ENCODE measurements around the gene MAP1LC3B. TPM values are rescaled to one million over a fixed set of nuclear protein-coding genes. Genes with fewer than 3 reads are reported as not detected.
"Not testable (repeated sequence)": the region's sequence is repeated elsewhere in the genome, so short reads cannot be mapped to it uniquely, and the experiment has no call there.

The MAP1LC3B gene
- total RNA-seq, 1 donor from 2014 or later: 136 TPM

DNA sequence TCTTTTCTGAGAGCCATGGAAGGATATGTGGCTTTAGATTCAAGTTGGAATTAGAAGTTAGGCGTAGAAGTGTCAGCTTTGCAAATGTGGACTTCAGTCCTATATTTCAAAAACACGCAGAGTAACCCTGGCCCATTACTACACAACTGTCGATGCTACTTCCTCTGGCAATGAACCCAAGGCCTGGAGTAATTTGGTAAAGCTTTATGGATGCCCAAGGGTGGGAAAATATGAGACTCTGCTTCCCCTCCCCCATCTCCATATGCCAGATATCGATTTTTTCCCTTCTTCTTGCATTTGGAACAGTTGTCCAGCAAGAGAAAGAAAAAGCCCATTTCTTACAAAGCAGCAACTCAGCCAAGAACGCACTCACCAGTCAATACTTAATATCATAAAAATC, 2.9 kb upstream of the MAP1LC3B start:
- no peak overlapping the region for H3K4me3 ChIP-seq (ENCODE audit: low read depth, low read length)
- no peak for DNase-seq (ENCODE audit: low read depth)
- H3K36me3 ChIP-seq (ENCODE audit: control insufficient read depth, insufficient read depth, low read length): no peaks in the 10 kb centered on the region
- TF ChIP-seq, protein P1, sequence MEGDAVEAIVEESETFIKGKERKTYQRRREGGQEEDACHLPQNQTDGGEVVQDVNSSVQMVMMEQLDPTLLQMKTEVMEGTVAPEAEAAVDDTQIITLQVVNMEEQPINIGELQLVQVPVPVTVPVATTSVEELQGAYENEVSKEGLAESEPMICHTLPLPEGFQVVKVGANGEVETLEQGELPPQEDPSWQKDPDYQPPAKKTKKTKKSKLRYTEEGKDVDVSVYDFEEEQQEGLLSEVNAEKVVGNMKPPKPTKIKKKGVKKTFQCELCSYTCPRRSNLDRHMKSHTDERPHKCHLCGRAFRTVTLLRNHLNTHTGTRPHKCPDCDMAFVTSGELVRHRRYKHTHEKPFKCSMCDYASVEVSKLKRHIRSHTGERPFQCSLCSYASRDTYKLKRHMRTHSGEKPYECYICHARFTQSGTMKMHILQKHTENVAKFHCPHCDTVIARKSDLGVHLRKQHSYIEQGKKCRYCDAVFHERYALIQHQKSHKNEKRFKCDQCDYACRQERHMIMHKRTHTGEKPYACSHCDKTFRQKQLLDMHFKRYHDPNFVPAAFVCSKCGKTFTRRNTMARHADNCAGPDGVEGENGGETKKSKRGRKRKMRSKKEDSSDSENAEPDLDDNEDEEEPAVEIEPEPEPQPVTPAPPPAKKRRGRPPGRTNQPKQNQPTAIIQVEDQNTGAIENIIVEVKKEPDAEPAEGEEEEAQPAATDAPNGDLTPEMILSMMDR (IDR thresholded peaks at IDR 0.05; ENCODE audit: insufficient read depth, low read length, poor library complexity, severe bottlenecking): no peak
- H3K27me3 ChIP-seq (ENCODE audit: control insufficient read depth, insufficient read depth, low read length): no peaks in the 10 kb centered on the region

DNA sequence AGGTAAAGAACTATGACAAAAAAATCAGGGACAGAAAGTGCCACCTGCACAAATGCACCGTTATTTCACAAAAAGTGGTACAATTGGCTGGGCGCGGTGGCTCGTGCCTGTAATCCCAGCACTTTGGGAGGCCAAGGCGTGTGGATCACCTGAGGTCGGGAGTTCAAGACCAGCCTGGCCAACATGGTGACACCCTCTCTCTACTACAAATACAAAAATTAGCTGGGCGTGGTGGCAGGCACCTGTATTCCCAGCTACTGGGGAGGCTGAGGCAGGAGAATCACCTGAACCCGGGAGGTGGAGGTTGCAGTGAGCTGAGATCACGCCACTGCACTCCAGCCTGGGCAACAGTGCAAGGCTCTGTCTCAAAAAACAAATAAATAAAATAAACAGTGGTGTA, 2.2 kb upstream of the MAP1LC3B start:
- not testable (repeated sequence) for DNase-seq (ENCODE audit: low read depth); H3K27me3 ChIP-seq (ENCODE audit: control insufficient read depth, insufficient read depth, low read length); H3K4me3 ChIP-seq (ENCODE audit: low read depth, low read length); H3K36me3 ChIP-seq (ENCODE audit: control insufficient read depth, insufficient read depth, low read length)

DNA sequence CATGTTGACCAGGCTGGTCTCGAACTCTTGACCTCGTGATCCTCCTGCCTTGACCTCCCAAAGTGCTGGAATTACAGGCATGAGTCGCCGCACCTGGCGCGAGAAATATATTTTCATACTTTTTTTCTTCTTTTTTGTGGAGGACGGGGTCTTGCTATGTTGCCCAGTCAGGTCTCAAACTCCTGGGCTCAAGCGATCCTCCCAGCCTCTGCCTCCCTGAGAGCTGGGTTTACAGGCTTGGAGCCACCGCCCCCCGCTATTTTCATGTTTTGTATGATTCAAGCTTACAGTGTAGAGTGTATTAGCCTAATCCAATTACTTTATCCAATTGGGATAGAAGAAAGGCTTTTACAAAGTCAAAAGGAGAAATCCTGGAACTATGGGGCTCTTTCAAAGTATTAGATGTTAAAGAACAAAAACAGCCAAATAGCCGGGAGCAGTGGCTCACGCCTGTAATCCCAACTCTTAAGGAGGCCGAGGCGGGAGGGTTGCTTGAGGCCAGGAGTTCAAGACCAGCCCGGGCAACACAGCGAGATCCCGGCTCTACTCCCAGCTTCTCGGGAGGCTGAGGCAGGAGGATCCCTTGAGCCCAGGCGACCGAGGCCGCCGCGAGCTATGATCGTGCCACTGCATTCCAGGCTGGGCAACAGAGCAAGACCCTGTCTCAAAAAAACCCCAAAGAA, 1.4 kb upstream of the MAP1LC3B start:
- Histone ChIP-seq H3K4me3 (ENCODE audit: low read depth, low read length) (no peak overlapping the region), H3K27me3 (ENCODE audit: control insufficient read depth, insufficient read depth, low read length) (no peaks in the 10 kb centered on the region), H3K36me3 (ENCODE audit: control insufficient read depth, insufficient read depth, low read length) (no peaks in the 10 kb centered on the region)
- no peak for DNase-seq (ENCODE audit: low read depth)
- TF ChIP-seq, protein P1 (IDR thresholded peaks at IDR 0.05; ENCODE audit: insufficient read depth, low read length, poor library complexity, severe bottlenecking): no peak

DNA sequence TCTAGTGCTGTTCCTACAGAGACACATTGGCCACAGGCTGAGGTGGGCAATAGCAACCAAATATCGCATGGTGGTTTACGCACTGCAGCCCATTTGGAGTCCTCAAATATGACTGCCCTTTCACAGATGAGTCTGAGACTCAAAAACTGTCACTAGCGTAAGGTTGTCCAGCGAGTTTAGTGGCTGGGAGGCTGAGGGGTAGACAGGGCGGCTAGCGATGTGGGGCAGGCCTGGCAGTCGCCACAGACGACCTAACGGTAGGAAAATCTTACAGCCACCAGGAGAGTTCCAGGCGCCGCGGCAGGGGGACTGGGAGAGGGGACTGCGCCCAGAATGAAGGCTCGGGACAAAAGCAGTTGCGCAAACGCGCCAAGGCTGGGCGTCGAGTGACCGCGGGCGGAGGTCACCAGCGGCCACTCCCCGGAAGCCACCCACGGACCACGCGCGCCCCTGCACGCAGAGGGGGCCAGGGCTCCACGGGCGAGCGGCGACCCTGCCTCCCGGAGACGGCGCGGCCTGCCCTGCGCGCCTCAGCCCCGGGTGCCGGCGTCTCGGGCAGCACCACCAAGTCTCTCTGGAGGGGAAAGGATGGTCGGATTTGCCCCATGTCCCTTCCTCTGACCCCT, 699 bp upstream of the MAP1LC3B start:
- Histone ChIP-seq H3K36me3 (ENCODE audit: control insufficient read depth, insufficient read depth, low read length) (no peaks in the 10 kb centered on the region), H3K4me3 (ENCODE audit: low read depth, low read length) (peak overlapping the region; percentile 76), H3K27me3 (ENCODE audit: control insufficient read depth, insufficient read depth, low read length) (no peaks in the 10 kb centered on the region)
- no peak for DNase-seq (ENCODE audit: low read depth)
- TF ChIP-seq, protein P1 (IDR thresholded peaks at IDR 0.05; ENCODE audit: insufficient read depth, low read length, poor library complexity, severe bottlenecking): no peak

DNA sequence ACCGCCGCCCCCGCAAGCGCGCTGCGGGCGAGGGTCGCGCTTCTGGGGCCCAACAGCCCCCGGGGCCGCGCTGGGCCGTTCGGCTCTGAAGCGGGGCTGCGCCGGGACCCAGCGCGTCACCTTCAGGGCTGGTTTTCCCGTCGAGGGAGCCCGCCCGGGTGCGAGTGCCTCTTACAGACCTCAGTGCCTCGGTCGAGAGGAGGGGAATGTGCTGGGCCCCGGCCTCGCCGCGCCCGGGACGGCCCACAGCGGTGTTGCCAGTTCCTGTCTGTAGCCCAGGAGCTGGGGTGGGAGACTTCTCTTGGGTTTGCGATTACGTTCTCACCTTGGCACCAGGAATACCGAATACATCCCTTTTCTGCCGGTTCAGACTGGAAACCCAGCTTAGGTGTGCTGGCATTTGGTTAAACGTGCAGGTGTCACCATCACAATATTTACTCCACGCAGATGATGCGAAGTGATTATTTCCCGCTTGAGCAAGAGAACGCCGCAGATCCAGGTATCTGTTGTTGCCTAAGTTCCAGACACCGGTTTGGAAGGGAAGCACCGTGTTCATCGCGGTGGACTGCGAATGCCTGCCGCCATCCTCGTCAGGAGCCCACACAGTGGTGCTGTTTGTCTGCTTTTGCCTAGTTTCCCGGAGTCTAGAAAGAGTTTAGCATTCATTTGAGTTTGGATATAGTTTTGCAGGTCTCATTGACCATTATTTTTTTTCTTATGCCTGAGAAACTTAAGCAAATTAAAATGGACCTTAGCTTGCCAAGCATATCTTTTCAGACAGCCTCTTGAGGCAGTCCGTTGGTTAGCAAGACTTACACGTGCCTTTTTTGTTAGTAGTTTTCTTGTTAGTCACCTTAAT, 914 bp downstream of the MAP1LC3B start:
- TF ChIP-seq, protein P1 (IDR thresholded peaks at IDR 0.05; ENCODE audit: insufficient read depth, low read length, poor library complexity, severe bottlenecking): peak; percentile 10
- Histone ChIP-seq H3K4me3 (ENCODE audit: low read depth, low read length) (peak overlapping the region; percentile 88), H3K27me3 (ENCODE audit: control insufficient read depth, insufficient read depth, low read length) (no peaks in the 10 kb centered on the region), H3K36me3 (ENCODE audit: control insufficient read depth, insufficient read depth, low read length) (no peaks in the 10 kb centered on the region)
- no peak for DNase-seq (ENCODE audit: low read depth)

DNA sequence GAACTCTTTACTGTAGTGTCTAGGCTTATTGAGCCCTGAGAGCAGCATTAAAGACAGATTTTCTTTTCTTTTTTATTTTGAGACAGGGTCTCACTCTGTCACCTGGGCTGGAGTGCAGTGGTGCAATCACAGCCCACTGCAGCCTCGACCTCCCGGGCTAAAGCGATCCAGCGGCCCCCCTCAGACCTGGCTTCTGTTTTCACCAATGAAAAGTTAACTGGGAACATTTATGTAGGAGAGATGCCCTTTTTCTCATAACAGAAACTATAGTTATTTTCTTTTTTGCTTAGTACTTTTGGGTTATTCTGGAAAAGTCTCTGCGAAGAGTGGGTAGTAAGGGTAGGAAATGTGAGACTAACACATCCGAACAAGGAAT, 1.5 kb downstream of the MAP1LC3B start:
- DNase-seq (ENCODE audit: low read depth): no peak
- TF ChIP-seq, protein P1 (IDR thresholded peaks at IDR 0.05; ENCODE audit: insufficient read depth, low read length, poor library complexity, severe bottlenecking): no peak
- Histone ChIP-seq H3K36me3 (ENCODE audit: control insufficient read depth, insufficient read depth, low read length) (no peaks in the 10 kb centered on the region), H3K27me3 (ENCODE audit: control insufficient read depth, insufficient read depth, low read length) (no peaks in the 10 kb centered on the region), H3K4me3 (ENCODE audit: low read depth, low read length) (peak overlapping the region; percentile 88)

All from kidney epithelial cell (primary cell).